ENCODE data around the gene IDNK. TPM values are rescaled to one million over a fixed set of nuclear protein-coding genes. Genes with fewer than 3 reads are reported as not detected.

IDNK gene
- total RNA-seq, 1 donor from 2014 or later, result 4.3 TPM

DNA sequence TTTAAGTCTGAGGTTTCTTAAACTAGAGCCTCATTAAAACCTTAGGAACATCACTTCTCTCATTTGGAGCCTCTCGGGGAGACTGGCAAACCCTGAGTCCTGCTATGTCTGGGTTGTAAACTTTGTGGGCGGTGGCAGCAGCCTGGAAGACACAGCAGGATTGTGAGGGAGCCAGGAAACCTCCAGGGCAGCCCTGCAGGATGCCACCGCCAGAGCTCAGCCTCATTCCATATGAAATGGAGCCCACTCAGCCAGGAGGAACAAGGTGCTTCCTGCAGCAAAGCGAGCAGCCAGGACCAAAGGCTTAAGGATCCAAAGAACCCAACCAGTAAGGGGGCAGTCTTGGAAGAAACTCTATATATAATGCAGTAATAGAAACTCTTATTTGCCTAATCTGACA, 37.9 kb upstream of the IDNK start:
- Mint-ChIP-seq H3K27me3 (ENCODE audit: unreplicated experiment) (no peaks in the 10 kb centered on the region), H3K27ac (ENCODE audit: unreplicated experiment) (no peak overlapping the region), H3K9me3 (ENCODE audit: unreplicated experiment) (no peaks in the 10 kb centered on the region), H3K36me3 (ENCODE audit: unreplicated experiment) (no peaks in the 10 kb centered on the region), H3K4me3 (ENCODE audit: unreplicated experiment) (no peak overlapping the region), H3K4me1 (ENCODE audit: unreplicated experiment) (peaks cover 6% of the 10 kb centered on the region)
- TF ChIP-seq CTCF (IDR thresholded peaks at IDR 0.05), result no peak
- no peak for DNase-seq (ENCODE audit: extremely low spot score, unreplicated experiment)

DNA sequence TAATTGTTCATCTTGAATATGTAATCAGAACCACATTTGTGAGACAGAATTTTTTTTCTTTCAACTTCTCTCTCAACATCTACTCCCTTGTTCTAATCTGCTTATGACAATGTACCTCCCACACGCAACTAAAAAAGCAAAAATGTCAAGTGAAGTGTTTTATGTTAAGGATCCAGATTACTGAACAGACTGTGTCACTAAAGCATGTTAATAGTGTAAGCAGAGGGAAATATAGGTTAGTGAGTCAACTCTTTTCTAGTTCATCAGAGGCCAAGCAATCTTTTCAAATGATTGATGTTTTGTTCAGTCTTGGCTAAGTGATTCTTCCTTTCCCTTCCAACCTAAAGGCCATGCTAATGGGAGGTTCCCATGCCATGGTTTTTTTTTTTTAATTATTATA, 34.7 kb upstream of the IDNK start:
- Mint-ChIP-seq H3K4me3 (ENCODE audit: unreplicated experiment) (no peak overlapping the region), H3K27ac (ENCODE audit: unreplicated experiment) (no peak overlapping the region)

GRCh38 chr9:83596899-83597504, 25.9 kb upstream of the IDNK start:
- no peak for DNase-seq (ENCODE audit: extremely low spot score, unreplicated experiment)
- Mint-ChIP-seq H3K27ac (ENCODE audit: unreplicated experiment) (no peak overlapping the region), H3K27me3 (ENCODE audit: unreplicated experiment) (peaks cover 7% of the 10 kb centered on the region)

More for the DNA sequence above, 34.7 kb upstream of the IDNK start:
- no peak for DNase-seq (ENCODE audit: extremely low spot score, unreplicated experiment)
- H3K36me3 Mint-ChIP-seq (ENCODE audit: unreplicated experiment), result no peaks in the 10 kb centered on the region
- peaks cover under 1% of the 10 kb centered on the region for H3K4me1 Mint-ChIP-seq (ENCODE audit: unreplicated experiment)
- H3K27me3 Mint-ChIP-seq (ENCODE audit: unreplicated experiment), result no peaks in the 10 kb centered on the region
- TF ChIP-seq CTCF (IDR thresholded peaks at IDR 0.05), result no peak
- no peaks in the 10 kb centered on the region for H3K9me3 Mint-ChIP-seq (ENCODE audit: unreplicated experiment)

DNA sequence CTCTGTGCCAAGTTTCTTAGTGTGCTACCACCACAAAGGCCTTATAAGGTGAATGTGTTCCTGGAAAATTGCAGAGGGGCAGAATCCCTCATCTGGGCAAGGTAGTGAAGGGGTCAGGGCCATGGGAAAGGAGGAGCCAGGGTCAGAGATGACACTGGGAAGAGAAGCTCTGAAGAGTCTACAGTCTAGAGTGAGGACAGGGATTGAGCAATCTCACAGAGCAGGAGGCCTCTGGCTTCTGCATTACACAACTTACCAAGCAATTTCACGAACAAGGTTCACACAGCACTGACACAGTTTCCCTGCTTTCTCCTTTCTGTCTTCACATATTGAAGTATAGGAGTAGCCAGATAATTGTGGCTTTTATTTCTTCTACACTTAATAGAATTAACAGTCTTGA, 24.5 kb upstream of the IDNK start:
- Mint-ChIP-seq H3K4me1 (ENCODE audit: unreplicated experiment) (no peaks in the 10 kb centered on the region), H3K9me3 (ENCODE audit: unreplicated experiment) (no peaks in the 10 kb centered on the region), H3K27me3 (ENCODE audit: unreplicated experiment) (peaks cover 9% of the 10 kb centered on the region), H3K27ac (ENCODE audit: unreplicated experiment) (no peak overlapping the region), H3K4me3 (ENCODE audit: unreplicated experiment) (no peak overlapping the region), H3K36me3 (ENCODE audit: unreplicated experiment) (no peaks in the 10 kb centered on the region)
- no peak for DNase-seq (ENCODE audit: extremely low spot score, unreplicated experiment)
- TF ChIP-seq CTCF (IDR thresholded peaks at IDR 0.05), result no peak

More at GRCh38 chr9:83596899-83597504, 25.9 kb upstream of the IDNK start:
- Mint-ChIP-seq H3K36me3 (ENCODE audit: unreplicated experiment) (no peaks in the 10 kb centered on the region), H3K4me1 (ENCODE audit: unreplicated experiment) (no peaks in the 10 kb centered on the region), H3K9me3 (ENCODE audit: unreplicated experiment) (no peaks in the 10 kb centered on the region), H3K4me3 (ENCODE audit: unreplicated experiment) (no peak overlapping the region)
- TF ChIP-seq CTCF (IDR thresholded peaks at IDR 0.05), result peak; percentile 68

DNA sequence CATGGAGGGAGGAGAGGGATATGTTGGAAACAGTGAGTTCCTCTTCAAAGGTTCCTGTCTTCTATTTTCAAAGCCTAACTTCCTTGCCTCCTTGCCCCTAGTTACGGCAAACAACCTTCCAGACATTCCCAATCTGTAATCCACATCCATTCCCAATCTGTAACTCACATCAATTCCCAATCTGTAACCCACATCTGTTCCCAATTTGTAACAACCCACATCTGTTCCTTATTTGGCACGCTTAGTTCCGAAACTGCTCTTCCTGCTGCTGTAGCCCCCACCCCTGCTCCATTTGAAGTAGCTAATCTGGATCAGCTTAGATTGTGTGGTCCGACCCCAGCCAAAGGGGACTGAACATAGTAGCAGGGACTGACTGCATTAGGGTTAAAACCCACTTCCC, 23.9 kb upstream of the IDNK start:
- no peak overlapping the region for H3K4me3 Mint-ChIP-seq (ENCODE audit: unreplicated experiment)
- H3K4me1 Mint-ChIP-seq (ENCODE audit: unreplicated experiment), result no peaks in the 10 kb centered on the region
- no peak for DNase-seq (ENCODE audit: extremely low spot score, unreplicated experiment)
- H3K36me3 Mint-ChIP-seq (ENCODE audit: unreplicated experiment), result no peaks in the 10 kb centered on the region
- no peaks in the 10 kb centered on the region for H3K9me3 Mint-ChIP-seq (ENCODE audit: unreplicated experiment)
- TF ChIP-seq CTCF (IDR thresholded peaks at IDR 0.05), result no peak
- H3K27ac Mint-ChIP-seq (ENCODE audit: unreplicated experiment), result no peak overlapping the region
- H3K27me3 Mint-ChIP-seq (ENCODE audit: unreplicated experiment), result peaks cover 9% of the 10 kb centered on the region
